ENCODE results near the gene CBX7.

Gene CBX7

DNA sequence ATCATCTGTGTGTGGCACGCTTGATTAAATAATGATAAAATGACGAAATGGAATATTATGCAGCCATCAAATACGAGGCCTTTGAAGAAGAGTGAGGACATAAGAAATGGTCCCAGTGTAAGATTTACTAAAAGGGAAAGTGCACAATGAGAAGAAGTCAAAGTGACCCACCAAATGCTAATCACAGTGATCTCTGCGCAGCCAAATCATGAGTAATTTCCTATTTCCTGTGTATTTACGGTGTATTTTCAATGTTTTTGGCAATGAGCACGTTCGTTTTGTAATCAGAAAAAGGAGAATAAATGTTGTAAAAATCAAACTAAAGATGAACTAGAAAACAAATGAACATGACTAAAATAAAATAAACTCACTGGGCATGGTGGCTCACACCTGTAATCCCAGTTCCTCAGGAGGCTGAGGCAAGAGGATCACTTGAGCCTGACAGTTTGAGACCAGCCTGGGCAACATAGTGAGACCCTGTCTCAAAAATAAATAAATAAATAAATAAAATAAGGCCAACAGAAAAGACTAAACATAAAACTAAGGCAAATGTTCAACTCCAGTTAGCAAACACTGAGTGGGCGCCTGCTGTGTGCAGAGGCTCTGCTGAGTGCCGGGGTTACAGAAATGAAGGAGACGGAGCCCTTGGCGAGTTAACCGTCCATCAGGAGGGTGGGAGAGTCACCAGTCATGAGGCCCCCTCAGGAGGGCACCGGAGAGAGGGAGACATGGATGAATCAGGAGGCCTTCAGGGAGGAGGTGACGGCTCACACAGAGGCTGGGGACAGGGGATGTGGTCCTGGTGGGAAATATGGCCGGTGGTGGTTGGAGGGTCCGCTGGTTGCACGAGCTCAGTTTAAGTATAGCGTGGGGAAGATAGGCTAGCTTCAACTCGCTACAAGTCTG lies 26.0 kb upstream of the CBX7 start:
- H3K27ac ChIP-seq, result no peak overlapping the region
- TF ChIP-seq ZFX (IDR thresholded peaks at IDR 0.05; ENCODE audit: borderline replicate concordance) (no peak), CTCF (IDR thresholded peaks at IDR 0.05) (no peak)

DNA sequence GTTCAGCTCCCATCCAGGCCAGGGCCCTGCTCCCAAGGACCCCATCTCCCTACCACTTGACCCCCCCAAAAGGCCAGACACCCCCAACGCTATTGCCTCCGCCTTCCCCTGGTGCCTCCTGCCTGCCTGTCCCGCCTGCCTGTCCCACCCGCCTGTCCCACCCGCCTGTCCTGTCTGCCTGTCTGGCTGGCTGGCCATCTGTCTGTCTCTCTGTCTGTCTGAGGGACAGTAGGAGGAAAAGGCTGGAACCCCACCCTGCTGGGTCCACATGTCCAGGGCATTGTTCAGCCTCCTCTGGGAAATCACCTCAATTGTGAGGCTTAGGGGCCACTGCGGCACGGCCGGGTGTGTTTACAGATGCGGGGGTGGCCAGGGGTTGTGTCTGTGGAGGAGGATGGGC lies 25.3 kb upstream of the CBX7 start:
- no peak overlapping the region for H3K27ac ChIP-seq
- TF ChIP-seq ZFX (IDR thresholded peaks at IDR 0.05; ENCODE audit: borderline replicate concordance), result no peak
- TF ChIP-seq CTCF (IDR thresholded peaks at IDR 0.05), result no peak

DNA sequence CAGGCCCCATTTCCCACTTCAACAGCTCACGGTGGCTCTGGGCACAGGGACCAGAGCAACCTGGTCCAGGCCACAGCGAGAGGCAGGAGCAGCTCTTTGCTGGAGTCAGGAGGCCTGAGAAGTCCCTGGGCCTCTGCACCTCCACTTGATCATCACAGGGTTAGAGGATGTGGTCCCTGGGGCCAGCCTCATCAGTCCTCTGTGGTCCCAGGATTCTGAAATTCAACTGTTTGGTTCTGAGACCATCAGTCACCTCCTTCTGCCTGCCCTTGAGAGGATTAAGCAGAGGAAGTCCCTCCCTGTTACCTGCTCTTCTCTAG lies 24.9 kb upstream of the CBX7 start:
- H3K27ac ChIP-seq, result no peak overlapping the region
- TF ChIP-seq ZFX (IDR thresholded peaks at IDR 0.05; ENCODE audit: borderline replicate concordance) (no peak), CTCF (IDR thresholded peaks at IDR 0.05) (no peak)

GRCh38 chr22:39176714-39177455 lies 24.4 kb upstream of the CBX7 start:
- no peak overlapping the region for H3K27ac ChIP-seq
- no peak for TF ChIP-seq CTCF (IDR thresholded peaks at IDR 0.05)
- no peak for TF ChIP-seq ZFX (IDR thresholded peaks at IDR 0.05; ENCODE audit: borderline replicate concordance)

DNA sequence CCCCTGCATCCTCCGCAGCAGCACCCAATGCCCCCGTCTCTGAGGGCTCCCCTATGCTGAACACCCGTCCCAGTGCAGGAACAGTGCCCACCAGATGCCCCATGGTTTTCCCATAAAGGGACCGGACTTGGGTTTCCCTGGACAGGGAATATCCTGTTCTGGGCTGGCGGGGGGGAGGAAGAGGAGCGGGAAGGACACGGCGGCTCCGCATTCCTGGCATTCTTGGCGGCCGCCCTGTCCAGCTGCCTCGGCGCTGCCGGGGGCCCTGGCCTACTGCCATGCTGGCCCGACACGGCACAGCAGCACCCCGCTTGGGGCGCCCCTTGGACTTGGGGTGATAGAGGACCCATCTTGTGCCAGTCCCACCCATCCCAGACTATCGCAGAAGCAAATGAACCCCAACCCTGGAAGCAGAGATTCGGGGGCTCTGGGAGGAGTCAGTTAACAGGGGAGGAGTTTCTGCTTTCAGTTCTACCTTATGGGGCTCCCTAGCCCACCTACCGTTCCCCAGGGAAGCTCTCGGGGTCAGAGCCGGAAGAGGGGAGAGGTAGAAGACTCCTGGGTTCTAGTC lies 23.7 kb upstream of the CBX7 start:
- H3K27ac ChIP-seq, result no peak overlapping the region
- TF ChIP-seq ZFX (IDR thresholded peaks at IDR 0.05; ENCODE audit: borderline replicate concordance) (no peak), CTCF (IDR thresholded peaks at IDR 0.05) (no peak)

GRCh38 chr22:39175353-39176142 lies 23.1 kb upstream of the CBX7 start:
- H3K27ac ChIP-seq, result no peak overlapping the region
- TF ChIP-seq CTCF (IDR thresholded peaks at IDR 0.05) (no peak), ZFX (IDR thresholded peaks at IDR 0.05; ENCODE audit: borderline replicate concordance) (no peak)
